Hair follicular keratinocyte (primary cell): ENCODE results near the gene CREM. TPM values are rescaled to one million over a fixed set of nuclear protein-coding genes. Genes with fewer than 3 reads are reported as not detected.

Source experiments
- total RNA-seq: library from RNA; depleted of rRNA; stranded (reverse); fragments of >200 nt; gene quantifications from 2 replicates; pipeline ENCODE4 v1.2.3, GENCODE V29; 2015

Gene CREM
- total RNA-seq, result 17.4 and 31.9 TPM in 2 replicates

DNA sequence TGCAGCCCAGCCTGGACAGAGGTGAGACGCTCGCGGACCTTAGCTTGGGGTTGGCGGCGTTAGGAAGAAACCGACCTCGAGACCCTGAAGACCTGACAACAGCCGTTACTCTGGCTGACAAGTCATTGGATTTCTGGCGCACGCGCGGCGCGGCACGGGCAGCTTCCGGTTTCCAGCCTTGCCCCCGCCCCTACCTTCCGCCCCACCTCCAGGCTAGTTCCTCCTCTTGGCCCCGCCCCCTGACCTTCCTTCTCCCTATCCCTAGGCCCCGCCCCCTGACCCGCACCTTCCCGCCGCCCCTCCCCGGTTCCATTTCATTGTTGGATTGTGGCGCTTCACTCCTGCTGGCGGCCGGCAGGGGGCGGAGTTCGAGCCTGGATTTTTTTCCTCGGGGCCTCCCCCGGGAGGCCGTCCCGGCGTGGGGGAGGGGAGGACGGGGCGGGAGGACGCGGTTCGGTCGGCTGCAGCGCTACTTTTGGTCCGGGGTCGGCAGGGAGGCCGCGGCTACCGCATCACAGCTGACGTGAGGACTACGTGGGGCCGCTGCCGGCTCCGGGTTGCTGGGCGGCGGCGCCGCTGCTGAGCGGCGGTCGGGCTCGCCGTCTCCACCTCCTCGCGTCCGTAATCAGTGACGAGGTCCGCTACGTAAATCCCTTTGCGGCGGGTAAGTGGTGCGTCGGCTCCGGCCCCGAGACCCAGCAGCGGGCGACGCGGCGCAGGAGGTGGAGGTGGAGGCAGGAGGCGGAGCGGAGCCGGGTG, at the start of gene CREM:
TSS of gene CREM (plus strand) at position 317 of the 759 bp plus-strand sequence. CDS start 10,990 bp downstream, outside the sequence.

DNA sequence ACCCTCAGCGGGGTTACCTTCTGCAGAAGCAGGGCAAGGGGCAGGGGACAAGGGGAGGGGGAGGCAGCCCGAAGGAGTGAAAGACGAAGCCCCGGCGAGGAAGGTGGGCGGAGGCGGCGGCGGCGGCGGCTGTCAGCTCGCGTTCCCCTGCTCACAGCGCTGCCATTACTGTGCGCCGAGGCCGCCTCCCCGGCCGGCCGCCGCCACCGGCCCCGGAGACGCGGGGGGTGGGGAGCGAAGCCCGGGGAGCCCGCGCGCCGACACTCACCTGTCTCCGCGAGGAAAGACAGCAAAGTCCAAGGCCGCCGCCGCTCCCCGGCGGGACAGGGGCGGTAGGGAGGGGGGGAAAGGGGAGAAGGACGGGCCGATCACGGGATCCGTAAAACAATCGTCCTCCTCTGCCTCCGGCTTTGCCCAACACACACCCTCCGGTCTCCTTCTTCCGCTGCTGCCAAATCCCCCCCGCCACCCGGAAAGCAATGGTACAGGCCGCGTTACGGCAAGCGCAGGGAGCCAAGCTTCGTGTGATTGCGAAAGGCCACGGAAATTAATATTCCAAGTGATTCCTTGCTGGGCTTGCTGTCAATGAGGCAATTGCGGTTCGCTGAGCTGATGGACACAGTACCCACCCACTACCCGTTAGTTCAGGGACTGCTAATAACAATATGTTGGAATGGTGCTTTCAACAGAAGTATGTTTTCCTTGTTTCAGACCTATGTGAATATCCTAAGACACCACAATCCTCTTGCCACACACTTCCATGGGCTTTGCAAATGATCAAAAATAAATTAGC, 36.3 kb upstream of the CREM start, which contains the start of gene CUL2:
TSS of gene CUL2 (minus strand) at position 180 of the 793 bp plus-strand sequence. CDS start 19,024 bp downstream, outside the sequence.

Other genes starting within 250 kb of the CREM start
- 23.2 and 24.1 TPM in 2 replicates for gene CUL2, start 36.5 kb upstream of the CREM start, total RNA-seq
- 30.4 and 43.4 TPM in 2 replicates for gene CCNY, start 209.7 kb downstream of the CREM start, total RNA-seq